SH-SY5Y (cell line): ENCODE results near the gene TMEM14A.

Experiments used
- GATA2 ChIP-seq: IDR thresholded peaks from 2 replicates; pipeline ENCODE4 v1.6.1; 2011; ENCODE audit warnings: mild to moderate bottlenecking, low read depth, low read length
- GATA3 ChIP-seq: IDR thresholded peaks from 2 replicates; pipeline ENCODE4 v1.6.1; 2011; ENCODE audit warnings: low read depth, mild to moderate bottlenecking, low read length, moderate library complexity

GRCh38 chr6:52727908-52728307 is 57.0 kb downstream of the TMEM14A start:
- TF ChIP-seq GATA2 = no peak
- TF ChIP-seq GATA3 = no peak
